ENCODE measurements around the gene PRR36. TPM values are rescaled to one million over a fixed set of nuclear protein-coding genes. Genes with fewer than 3 reads are reported as not detected.

PRR36 gene
- total RNA-seq, 3 donors from 2014 or later = 0.22 to 0.58 (median 0.23) TPM

- DNase-seq (no peak), ATAC-seq (no peak)
- TF ChIP-seq CTCF (IDR thresholded peaks at IDR 0.05) = no peak
- H3K9me3 ChIP-seq = no peaks in the 10 kb centered on the region
- H3K4me3 ChIP-seq = no peak overlapping the region
- intact Hi-C loops (cut with DNase I, micrococcal nuclease) = loop anchor here in 1 of 2 donors (10.0 kb wide), 1 partner anchor 53 kb away; no protein-coding TSS in a partner anchor
- H3K36me3 ChIP-seq (ENCODE audit: low read depth) = peaks cover 26% of the 10 kb centered on the region
- H3K4me1 ChIP-seq (ENCODE audit: low read depth) = peaks cover 21% of the 10 kb centered on the region
These were observed 33.4 kb upstream of the PRR36 start for GRCh38 chr19:7907544-7907943.

- peaks cover 24% of the 10 kb centered on the region for H3K36me3 ChIP-seq (ENCODE audit: low read depth)
- peaks cover 21% of the 10 kb centered on the region for H3K4me1 ChIP-seq (ENCODE audit: low read depth)
- DNase-seq (no peak), ATAC-seq (no peak)
- H3K9me3 ChIP-seq = no peaks in the 10 kb centered on the region
- no peak for TF ChIP-seq CTCF (IDR thresholded peaks at IDR 0.05)
- intact Hi-C loops (cut with DNase I, micrococcal nuclease) = loop anchor here in 1 of 2 donors (10.0 kb wide), 1 partner anchor 52 kb away; no protein-coding TSS in a partner anchor
- no peak overlapping the region for H3K4me3 ChIP-seq
These were observed 32.9 kb upstream of the PRR36 start for GRCh38 chr19:7907122-7907521.

GRCh38 chr19:7905859-7906258, 31.7 kb upstream of the PRR36 start:
- peaks cover 15% of the 10 kb centered on the region for H3K36me3 ChIP-seq (ENCODE audit: low read depth)
- H3K4me3 ChIP-seq = no peak overlapping the region
- no peaks in the 10 kb centered on the region for H3K9me3 ChIP-seq
- intact Hi-C loops (cut with DNase I, micrococcal nuclease) = loop anchor here in 1 of 2 donors (10.0 kb wide), 1 partner anchor 51 kb away; no protein-coding TSS in a partner anchor
- ATAC-seq (no peak), DNase-seq (peak in 1 of 3 donors; percentile 57)
- no peak for TF ChIP-seq CTCF (IDR thresholded peaks at IDR 0.05)
- H3K4me1 ChIP-seq (ENCODE audit: low read depth) = peaks cover 21% of the 10 kb centered on the region

DNA sequence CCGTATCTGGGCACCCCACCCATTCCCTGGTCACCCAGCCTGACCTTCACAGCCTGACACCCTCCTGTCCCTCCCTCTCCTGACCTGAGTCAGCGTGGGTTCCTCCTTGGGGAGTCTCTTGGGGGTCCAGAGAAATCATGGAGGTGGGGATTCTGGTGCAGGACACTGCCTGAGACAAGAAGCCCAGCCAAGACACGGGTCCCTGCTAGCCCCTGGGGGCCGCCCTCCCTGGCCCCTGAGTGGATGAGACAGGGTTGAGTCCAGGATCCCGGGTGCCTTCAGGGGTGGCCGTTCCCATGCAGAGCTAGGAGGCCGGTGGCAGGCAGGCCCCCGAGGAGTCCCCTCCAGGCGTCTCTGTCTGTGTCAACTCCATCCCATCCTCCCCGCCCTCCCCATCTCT, 31.1 kb upstream of the PRR36 start:
- no peak for TF ChIP-seq CTCF (IDR thresholded peaks at IDR 0.05)
- intact Hi-C loops (cut with DNase I, micrococcal nuclease) = loop anchor here in 1 of 2 donors (10.0 kb wide), 1 partner anchor 50 kb away; no protein-coding TSS in a partner anchor
- DNase-seq (peak in 1 of 3 donors; percentile 57), ATAC-seq (no peak)
- Histone ChIP-seq H3K36me3 (ENCODE audit: low read depth) (peaks cover 11% of the 10 kb centered on the region), H3K4me3 (no peak overlapping the region), H3K4me1 (ENCODE audit: low read depth) (peaks cover 21% of the 10 kb centered on the region), H3K9me3 (no peaks in the 10 kb centered on the region)

DNA sequence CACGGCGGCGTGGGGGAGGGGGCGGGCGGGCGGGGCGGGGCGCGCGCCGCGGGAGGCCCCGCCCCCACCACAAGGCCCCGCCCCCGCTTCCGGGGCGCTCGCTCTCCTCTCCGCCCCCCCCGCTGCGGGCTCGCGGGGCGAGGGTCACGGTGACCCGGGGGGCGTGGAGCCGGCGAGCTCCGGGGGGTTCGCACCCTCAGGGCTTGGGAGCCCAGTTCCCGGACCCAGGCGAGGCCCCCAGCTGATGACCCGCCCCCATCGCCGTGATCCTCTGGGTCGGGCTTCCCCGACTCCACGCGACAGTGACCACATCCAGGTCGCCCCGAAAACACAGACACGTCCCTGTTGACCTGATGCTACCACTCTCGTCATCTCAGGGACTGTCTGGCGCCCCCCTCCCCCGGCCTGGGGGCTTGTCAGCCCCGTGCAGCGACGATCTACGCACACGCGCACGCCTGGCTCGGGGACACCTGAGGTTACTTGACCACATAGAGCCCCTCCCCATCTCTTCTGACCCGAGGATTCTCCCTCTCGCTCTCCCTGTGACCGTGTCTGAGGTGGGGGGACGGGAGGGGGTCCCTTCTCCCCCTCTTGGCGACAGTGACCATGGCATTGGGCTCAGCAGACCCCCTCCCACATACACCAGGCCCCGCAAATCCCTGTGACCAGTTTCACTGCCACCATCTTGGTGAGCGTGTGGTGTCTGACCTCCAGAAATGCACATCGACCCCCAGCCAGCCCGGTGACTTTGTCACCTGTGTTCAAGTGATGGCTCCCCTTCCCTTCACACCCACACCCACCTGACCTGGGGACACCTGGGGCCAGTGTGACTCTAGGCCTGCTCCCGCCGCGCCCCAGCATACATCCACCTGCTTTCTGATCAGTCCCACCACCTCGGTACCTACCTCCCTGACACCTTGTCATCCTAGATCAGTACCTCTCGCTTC, 30.2 kb upstream of the PRR36 start:
- Histone ChIP-seq H3K4me1 (ENCODE audit: low read depth) (peaks cover 21% of the 10 kb centered on the region), H3K9me3 (no peaks in the 10 kb centered on the region), H3K4me3 (peak overlapping the region; percentile 54), H3K36me3 (ENCODE audit: low read depth) (peaks cover 6% of the 10 kb centered on the region)
- peak; percentile 62 to 87 (median 79) for DNase-seq
- intact Hi-C loops (cut with DNase I, micrococcal nuclease) = loop anchor here in 1 of 2 donors (10.0 kb wide), 1 partner anchor 50 kb away; no protein-coding TSS in a partner anchor
- no peak for TF ChIP-seq CTCF (IDR thresholded peaks at IDR 0.05)
- peak; percentile 69 for ATAC-seq
